Measurements from ENCODE around the gene ACOXL.

ACOXL gene

GRCh38 chr2:111121028-111121827, 388.9 kb downstream of the ACOXL start:
- peak in 1 of 2 donors; percentile 74 for DNase-seq

GRCh38 chr2:111121828-111122630, 389.7 kb downstream of the ACOXL start:
- DNase-seq = peak in 1 of 2 donors; percentile 54

GRCh38 chr2:111122631-111123421, 390.5 kb downstream of the ACOXL start:
- peak in 1 of 2 donors; percentile 76 for DNase-seq

DNA sequence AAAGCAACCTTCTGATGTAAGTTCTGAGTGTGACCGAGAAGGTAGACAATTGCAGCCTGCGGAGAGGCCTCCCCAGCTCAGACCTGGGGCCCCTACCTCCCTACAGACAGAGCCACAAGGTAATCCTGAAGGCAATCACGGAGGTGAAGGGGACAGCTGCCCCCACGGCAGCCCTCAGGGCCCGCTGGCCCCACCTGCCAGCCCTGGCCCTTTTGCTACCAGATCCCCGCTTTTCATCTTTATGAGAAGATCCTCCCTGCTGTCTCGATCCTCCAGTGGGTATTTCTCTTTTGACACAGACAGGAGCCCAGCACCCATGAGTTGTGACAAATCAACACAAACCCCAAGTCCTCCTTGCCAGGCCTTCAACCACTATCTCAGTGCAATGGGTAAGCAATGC, 391.4 kb downstream of the ACOXL start:
- DNase-seq = no peak

GRCh38 chr2:111126581-111126980, 394.2 kb downstream of the ACOXL start:
- DNase-seq = no peak

GRCh38 chr2:111127351-111127750, 395.0 kb downstream of the ACOXL start:
- DNase-seq = no peak

DNA sequence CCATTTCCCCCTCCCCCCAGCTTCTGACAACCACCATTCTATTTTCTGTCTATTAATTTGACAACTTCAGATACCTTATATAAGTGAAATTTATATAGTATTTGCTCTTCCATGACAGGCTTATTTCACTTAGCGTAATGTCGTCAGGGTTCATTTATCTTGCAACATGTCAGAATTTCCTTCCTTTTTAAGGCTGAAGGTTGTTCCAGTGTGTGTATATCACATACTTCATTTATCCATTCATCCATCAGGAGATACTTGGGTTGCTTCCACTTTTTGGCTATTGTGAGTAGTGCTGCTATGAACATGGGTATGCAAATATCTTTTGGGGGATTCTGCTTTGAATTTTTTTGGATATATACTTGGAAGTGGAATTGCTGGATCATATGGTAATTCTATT, 395.7 kb downstream of the ACOXL start:
- no peak for DNase-seq

- DNase-seq = no peak
Measured at GRCh38 chr2:111133603-111134002, 401.2 kb downstream of the ACOXL start.

GRCh38 chr2:111134055-111134454, 401.7 kb downstream of the ACOXL start:
- DNase-seq = no peak

- no peak for DNase-seq
Measured at GRCh38 chr2:111135237-111135909, 403.0 kb downstream of the ACOXL start.

- DNase-seq = no peak
Measured at GRCh38 chr2:111135910-111136297, 403.5 kb downstream of the ACOXL start.

- no peak for DNase-seq
Measured at GRCh38 chr2:111138839-111139238, 406.5 kb downstream of the ACOXL start.

- no peak for DNase-seq
Measured at GRCh38 chr2:111139637-111140317, 407.4 kb downstream of the ACOXL start.

- DNase-seq = no peak
Measured at GRCh38 chr2:111140815-111141214, 408.4 kb downstream of the ACOXL start.

- no peak for DNase-seq
Measured at GRCh38 chr2:111142101-111142500, 409.7 kb downstream of the ACOXL start.

DNA sequence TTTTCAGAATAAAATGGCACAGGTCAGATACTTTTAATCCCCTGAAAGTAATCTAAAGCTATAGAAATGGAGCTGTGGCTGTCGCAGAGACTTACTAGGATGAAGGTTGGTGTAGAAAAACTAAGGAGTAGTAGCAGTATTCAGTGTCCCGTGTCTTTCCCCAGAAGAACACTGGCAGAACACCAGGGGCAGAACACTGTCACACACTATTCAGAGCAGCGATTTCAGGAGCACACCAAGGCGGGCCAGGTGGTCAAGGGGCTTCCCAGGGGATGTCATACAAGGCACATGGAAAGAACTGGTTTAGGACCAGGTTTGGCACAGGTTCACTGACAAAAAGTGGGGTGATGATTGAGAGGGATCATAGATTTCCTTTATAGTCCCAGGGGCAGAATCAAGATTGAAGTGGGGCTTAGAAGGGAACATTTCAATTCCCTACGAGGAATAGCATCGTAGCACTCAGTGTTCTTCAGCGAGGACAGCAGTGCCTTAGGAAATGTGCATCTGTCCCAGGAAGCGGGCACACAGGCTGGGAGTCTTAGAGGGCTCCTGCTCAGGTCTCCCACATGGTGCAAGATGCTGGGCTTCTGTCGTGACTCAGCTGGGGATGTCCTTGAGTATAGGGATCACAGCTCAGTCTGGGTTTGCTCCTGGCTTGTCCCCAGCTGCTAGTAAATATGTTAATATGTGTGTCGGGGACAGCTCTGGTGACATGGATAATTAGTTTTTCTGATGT, 410.9 kb downstream of the ACOXL start:
- DNase-seq = no peak

GRCh38 chr2:111143843-111144198, 411.4 kb downstream of the ACOXL start:
- no peak for DNase-seq

GRCh38 chr2:111145103-111145760, 412.9 kb downstream of the ACOXL start:
- DNase-seq = no peak

- DNase-seq = no peak
Measured at GRCh38 chr2:111145951-111146350, 413.6 kb downstream of the ACOXL start.

DNA sequence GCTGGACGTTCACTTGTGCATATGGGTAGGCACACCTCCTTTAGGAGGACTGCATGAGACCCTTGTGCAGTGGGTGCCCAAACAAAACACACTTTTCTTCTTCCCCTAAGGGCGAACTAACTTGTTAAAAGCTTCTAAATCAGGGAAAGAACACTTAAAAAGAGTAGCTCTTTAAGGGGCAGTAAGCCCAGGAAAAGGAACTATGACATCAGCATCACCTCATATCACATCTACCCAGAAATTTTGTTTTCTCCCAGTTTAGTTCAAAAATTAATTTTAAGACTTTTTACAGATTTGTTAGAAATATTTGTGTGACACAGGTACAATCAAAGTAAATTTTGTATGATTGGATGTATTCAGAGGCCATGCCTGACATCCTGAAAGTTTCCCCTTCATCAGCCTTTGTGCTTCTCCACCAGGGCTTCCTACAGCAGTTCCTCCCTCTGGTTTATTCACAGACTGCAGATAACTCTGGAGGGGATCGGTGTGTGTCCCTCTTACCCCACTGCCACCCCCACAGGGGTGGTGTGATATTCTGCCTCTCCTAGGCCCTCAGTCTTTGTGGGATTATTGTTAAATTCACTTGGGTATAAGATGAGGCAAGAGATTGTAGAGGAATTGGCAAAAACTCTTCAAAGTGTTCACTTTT, 416.0 kb downstream of the ACOXL start:
- DNase-seq = no peak
